Ramos (cell line): ENCODE results near the gene PRR19.

Experiments used
- in situ Hi-C: fragments of 300-500 bp; cut with MboI; formaldehyde crosslinking; loops from one replicate; pipeline ENCODE4 v1.14.3; 2022; ENCODE audit warnings: low sequenced_read_pairs; ENCODE audit not compliant: unreplicated experiment

The PRR19 gene

GRCh38 chr19:42269478-42270345, 32.2 kb upstream of the PRR19 start:
- in situ Hi-C loops: loop anchor here (25.0 kb wide), 1 partner anchor 1482 kb away; the partner anchor contains the start of genes EGLN2, MIA and RAB4B

- in situ Hi-C loops: loop anchor here (25.0 kb wide), 1 partner anchor 1483 kb away; the partner anchor contains the start of genes EGLN2, MIA and RAB4B
Measured at GRCh38 chr19:42270346-42271044, 31.4 kb upstream of the PRR19 start.

- in situ Hi-C loops: loop anchor here (25.0 kb wide), 1 partner anchor 1484 kb away; the partner anchor contains the start of genes EGLN2, MIA and RAB4B
Measured at GRCh38 chr19:42271045-42271419, 30.9 kb upstream of the PRR19 start.

- in situ Hi-C loops: loop anchor here (25.0 kb wide), 1 partner anchor 1485 kb away; the partner anchor contains the start of genes EGLN2, MIA and RAB4B
Measured at GRCh38 chr19:42271861-42272534, 29.9 kb upstream of the PRR19 start.

GRCh38 chr19:42272535-42272897, 29.4 kb upstream of the PRR19 start:
- in situ Hi-C loops: loop anchor here (25.0 kb wide), 1 partner anchor 1485 kb away; the partner anchor contains the start of genes EGLN2, MIA and RAB4B

GRCh38 chr19:42272989-42273406, 28.9 kb upstream of the PRR19 start:
- in situ Hi-C loops: loop anchor here (25.0 kb wide), 1 partner anchor 1486 kb away; the partner anchor contains the start of genes EGLN2, MIA and RAB4B

- in situ Hi-C loops: loop anchor here (25.0 kb wide), 1 partner anchor 1486 kb away; the partner anchor contains the start of genes EGLN2, MIA and RAB4B
Measured at GRCh38 chr19:42273407-42274064, 28.4 kb upstream of the PRR19 start.

- in situ Hi-C loops: loop anchor here (25.0 kb wide), 1 partner anchor 1487 kb away; the partner anchor contains the start of genes EGLN2, MIA and RAB4B
Measured at GRCh38 chr19:42274065-42274682, 27.8 kb upstream of the PRR19 start.

GRCh38 chr19:42275103-42275502, 26.8 kb upstream of the PRR19 start:
- in situ Hi-C loops: no loop called here

GRCh38 chr19:42275517-42275916, 26.4 kb upstream of the PRR19 start:
- in situ Hi-C loops: no loop called here

- in situ Hi-C loops: no loop called here
Measured at GRCh38 chr19:42276284-42276683, 25.6 kb upstream of the PRR19 start.

- in situ Hi-C loops: no loop called here
Measured at GRCh38 chr19:42276821-42277220, 25.1 kb upstream of the PRR19 start.

- in situ Hi-C loops: no loop called here
Measured at GRCh38 chr19:42277821-42278451, 24.0 kb upstream of the PRR19 start.

- in situ Hi-C loops: no loop called here
Measured at GRCh38 chr19:42278452-42279154, 23.3 kb upstream of the PRR19 start.

GRCh38 chr19:42279155-42279901, 22.6 kb upstream of the PRR19 start:
- in situ Hi-C loops: no loop called here

GRCh38 chr19:42279902-42280814, 21.8 kb upstream of the PRR19 start:
- in situ Hi-C loops: no loop called here

- in situ Hi-C loops: no loop called here
Measured at GRCh38 chr19:42280815-42281145, 21.2 kb upstream of the PRR19 start.
